ENCODE measurements around the gene FBXL16.

The FBXL16 gene

DNA sequence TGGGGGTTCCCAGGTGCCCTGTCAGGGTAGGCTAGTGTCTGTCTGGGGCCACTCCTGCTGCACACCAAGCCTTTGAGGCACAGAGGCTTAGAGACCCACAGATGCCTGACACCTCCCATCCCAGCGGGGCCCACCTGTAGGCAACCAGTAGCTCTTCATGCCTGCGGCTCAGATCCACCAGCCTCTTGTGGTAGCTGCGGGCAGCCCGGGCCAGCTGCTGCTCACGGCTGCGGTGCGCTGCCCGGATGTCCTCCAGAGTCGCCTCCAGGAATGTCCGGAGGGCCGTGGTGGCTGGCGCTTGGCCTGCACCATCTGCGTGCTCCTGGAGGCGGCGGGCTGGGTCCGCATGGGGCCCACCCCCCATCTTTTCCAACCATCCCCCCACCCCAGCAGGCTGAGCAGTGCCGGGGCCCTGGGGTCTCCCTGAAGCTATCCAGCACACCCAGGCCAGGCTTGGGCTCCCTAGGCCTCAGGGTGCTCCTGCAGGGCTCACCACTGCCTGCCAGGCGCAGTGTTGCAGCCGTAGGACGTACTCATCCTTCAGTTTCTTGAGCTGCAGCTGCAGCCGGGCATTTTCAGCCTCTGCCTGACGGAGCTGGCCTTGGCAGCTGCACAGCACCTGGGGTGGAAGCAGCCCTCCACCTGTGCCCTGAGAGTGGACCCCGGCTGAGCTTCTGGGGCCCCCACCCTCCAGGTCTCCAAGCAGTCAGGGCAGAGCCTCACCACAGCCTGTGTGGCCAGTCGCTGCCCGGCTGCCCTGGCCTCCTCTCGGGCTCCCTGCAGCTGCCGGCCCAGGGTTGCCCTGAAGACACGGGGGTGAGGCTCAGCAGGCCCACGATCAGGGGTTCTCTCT is 18.8 kb upstream of the FBXL16 start (continued):
- TF ChIP-seq, protein P1, sequence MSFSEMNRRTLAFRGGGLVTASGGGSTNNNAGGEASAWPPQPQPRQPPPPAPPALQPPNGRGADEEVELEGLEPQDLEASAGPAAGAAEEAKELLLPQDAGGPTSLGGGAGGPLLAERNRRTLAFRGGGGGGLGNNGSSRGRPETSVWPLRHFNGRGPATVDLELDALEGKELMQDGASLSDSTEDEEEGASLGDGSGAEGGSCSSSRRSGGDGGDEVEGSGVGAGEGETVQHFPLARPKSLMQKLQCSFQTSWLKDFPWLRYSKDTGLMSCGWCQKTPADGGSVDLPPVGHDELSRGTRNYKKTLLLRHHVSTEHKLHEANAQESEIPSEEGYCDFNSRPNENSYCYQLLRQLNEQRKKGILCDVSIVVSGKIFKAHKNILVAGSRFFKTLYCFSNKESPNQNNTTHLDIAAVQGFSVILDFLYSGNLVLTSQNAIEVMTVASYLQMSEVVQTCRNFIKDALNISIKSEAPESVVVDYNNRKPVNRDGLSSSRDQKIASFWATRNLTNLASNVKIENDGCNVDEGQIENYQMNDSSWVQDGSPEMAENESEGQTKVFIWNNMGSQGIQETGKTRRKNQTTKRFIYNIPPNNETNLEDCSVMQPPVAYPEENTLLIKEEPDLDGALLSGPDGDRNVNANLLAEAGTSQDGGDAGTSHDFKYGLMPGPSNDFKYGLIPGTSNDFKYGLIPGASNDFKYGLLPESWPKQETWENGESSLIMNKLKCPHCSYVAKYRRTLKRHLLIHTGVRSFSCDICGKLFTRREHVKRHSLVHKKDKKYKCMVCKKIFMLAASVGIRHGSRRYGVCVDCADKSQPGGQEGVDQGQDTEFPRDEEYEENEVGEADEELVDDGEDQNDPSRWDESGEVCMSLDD (tag by site-specific recombination; IDR thresholded peaks at IDR 0.05), result no peak
- peak; percentile 95 for TF ChIP-seq ZFP69B (tag by site-specific recombination; IDR thresholded peaks at IDR 0.05)
- no peak for TF ChIP-seq HOXC10 (CRISPR knock-in tag; IDR thresholded peaks at IDR 0.05)
- no peak for TF ChIP-seq KLF16 (tag by site-specific recombination; IDR thresholded peaks at IDR 0.05)
- no peak for TF ChIP-seq ZNF670 (tag by site-specific recombination; IDR thresholded peaks at IDR 0.05; ENCODE audit: low read depth)
- TF ChIP-seq, protein P2, sequence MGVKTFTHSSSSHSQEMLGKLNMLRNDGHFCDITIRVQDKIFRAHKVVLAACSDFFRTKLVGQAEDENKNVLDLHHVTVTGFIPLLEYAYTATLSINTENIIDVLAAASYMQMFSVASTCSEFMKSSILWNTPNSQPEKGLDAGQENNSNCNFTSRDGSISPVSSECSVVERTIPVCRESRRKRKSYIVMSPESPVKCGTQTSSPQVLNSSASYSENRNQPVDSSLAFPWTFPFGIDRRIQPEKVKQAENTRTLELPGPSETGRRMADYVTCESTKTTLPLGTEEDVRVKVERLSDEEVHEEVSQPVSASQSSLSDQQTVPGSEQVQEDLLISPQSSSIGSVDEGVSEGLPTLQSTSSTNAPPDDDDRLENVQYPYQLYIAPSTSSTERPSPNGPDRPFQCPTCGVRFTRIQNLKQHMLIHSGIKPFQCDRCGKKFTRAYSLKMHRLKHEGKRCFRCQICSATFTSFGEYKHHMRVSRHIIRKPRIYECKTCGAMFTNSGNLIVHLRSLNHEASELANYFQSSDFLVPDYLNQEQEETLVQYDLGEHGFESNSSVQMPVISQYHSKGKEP (tag by site-specific recombination; IDR thresholded peaks at IDR 0.05), result 0 out of 2 replicates have a peak, but pooled peaks have one; percentile 17
- no peak for TF ChIP-seq SETDB1 (IDR thresholded peaks at IDR 0.05; ENCODE audit: insufficient read length, low read length)
- TF ChIP-seq ZNF654 (tag by site-specific recombination; IDR thresholded peaks at IDR 0.05; ENCODE audit: low read depth), result no peak
- peak; percentile 67; the same call in 1 of the 2 replicates for TF ChIP-seq SCRT1 (tag by site-specific recombination; IDR thresholded peaks at IDR 0.05; ENCODE audit: borderline replicate concordance)
- TF ChIP-seq GLIS2 (tag by site-specific recombination; IDR thresholded peaks at IDR 0.05), result no peak
- TF ChIP-seq ZNF600 (tag by site-specific recombination; IDR thresholded peaks at IDR 0.05), result 0 out of 2 replicates have a peak, but pooled peaks have one; percentile 29
- no peak for TF ChIP-seq ZNF658 (tag by site-specific recombination; IDR thresholded peaks at IDR 0.05)
- TF ChIP-seq ZNF529 (tag by site-specific recombination; IDR thresholded peaks at IDR 0.05; ENCODE audit: insufficient replicate concordance), result no peak
- no peak for TF ChIP-seq ZNF24 (tag by site-specific recombination; IDR thresholded peaks at IDR 0.05)
- TF ChIP-seq SCRT2 (tag by site-specific recombination; IDR thresholded peaks at IDR 0.05), result peak; percentile 94
- no peak for TF ChIP-seq MEIS1 (CRISPR knock-in tag; IDR thresholded peaks at IDR 0.05; ENCODE audit: borderline replicate concordance)
- TF ChIP-seq ZNF138 (tag by site-specific recombination; IDR thresholded peaks at IDR 0.05; ENCODE audit: borderline replicate concordance), result no peak
- TF ChIP-seq SALL2 (tag by site-specific recombination; IDR thresholded peaks at IDR 0.05; ENCODE audit: borderline replicate concordance), result no peak
- no peak for TF ChIP-seq ZNF184 (tag by site-specific recombination; IDR thresholded peaks at IDR 0.05)
- no peak for TF ChIP-seq ZNF169 (tag by site-specific recombination; IDR thresholded peaks at IDR 0.05)
- no peak for TF ChIP-seq ZNF335 (tag by site-specific recombination; conservative IDR thresholded peaks at IDR 0.05)
- TF ChIP-seq, protein P3, sequence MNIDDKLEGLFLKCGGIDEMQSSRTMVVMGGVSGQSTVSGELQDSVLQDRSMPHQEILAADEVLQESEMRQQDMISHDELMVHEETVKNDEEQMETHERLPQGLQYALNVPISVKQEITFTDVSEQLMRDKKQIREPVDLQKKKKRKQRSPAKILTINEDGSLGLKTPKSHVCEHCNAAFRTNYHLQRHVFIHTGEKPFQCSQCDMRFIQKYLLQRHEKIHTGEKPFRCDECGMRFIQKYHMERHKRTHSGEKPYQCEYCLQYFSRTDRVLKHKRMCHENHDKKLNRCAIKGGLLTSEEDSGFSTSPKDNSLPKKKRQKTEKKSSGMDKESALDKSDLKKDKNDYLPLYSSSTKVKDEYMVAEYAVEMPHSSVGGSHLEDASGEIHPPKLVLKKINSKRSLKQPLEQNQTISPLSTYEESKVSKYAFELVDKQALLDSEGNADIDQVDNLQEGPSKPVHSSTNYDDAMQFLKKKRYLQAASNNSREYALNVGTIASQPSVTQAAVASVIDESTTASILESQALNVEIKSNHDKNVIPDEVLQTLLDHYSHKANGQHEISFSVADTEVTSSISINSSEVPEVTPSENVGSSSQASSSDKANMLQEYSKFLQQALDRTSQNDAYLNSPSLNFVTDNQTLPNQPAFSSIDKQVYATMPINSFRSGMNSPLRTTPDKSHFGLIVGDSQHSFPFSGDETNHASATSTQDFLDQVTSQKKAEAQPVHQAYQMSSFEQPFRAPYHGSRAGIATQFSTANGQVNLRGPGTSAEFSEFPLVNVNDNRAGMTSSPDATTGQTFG (tag by site-specific recombination; IDR thresholded peaks at IDR 0.05; ENCODE audit: borderline replicate concordance), result no peak
- no peak for TF ChIP-seq ZNF112 (tag by site-specific recombination; IDR thresholded peaks at IDR 0.05)
- TF ChIP-seq, protein P4, sequence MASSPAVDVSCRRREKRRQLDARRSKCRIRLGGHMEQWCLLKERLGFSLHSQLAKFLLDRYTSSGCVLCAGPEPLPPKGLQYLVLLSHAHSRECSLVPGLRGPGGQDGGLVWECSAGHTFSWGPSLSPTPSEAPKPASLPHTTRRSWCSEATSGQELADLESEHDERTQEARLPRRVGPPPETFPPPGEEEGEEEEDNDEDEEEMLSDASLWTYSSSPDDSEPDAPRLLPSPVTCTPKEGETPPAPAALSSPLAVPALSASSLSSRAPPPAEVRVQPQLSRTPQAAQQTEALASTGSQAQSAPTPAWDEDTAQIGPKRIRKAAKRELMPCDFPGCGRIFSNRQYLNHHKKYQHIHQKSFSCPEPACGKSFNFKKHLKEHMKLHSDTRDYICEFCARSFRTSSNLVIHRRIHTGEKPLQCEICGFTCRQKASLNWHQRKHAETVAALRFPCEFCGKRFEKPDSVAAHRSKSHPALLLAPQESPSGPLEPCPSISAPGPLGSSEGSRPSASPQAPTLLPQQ (tag by site-specific recombination; IDR thresholded peaks at IDR 0.05), result peak; percentile 98
- TF ChIP-seq, protein P5, sequence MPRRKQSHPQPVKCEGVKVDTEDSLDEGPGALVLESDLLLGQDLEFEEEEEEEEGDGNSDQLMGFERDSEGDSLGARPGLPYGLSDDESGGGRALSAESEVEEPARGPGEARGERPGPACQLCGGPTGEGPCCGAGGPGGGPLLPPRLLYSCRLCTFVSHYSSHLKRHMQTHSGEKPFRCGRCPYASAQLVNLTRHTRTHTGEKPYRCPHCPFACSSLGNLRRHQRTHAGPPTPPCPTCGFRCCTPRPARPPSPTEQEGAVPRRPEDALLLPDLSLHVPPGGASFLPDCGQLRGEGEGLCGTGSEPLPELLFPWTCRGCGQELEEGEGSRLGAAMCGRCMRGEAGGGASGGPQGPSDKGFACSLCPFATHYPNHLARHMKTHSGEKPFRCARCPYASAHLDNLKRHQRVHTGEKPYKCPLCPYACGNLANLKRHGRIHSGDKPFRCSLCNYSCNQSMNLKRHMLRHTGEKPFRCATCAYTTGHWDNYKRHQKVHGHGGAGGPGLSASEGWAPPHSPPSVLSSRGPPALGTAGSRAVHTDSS (tag by site-specific recombination; IDR thresholded peaks at IDR 0.05), result no peak

Data from HEK293 (cell line).